ENCODE measurements around the gene ANKRD11. TPM values are rescaled to one million over a fixed set of nuclear protein-coding genes. Genes with fewer than 3 reads are reported as not detected.
A peak's percentile ranks its signal among the peaks of the same experiment; 100 is the strongest.
"Not testable (repeated sequence)": the region's sequence is repeated elsewhere in the genome, so short reads cannot be mapped to it uniquely, and the experiment has no call there.

ANKRD11 gene
- total and polyA plus RNA-seq, 12 donors, result 47.7 to 93.6 (median 66.2) TPM

DNA sequence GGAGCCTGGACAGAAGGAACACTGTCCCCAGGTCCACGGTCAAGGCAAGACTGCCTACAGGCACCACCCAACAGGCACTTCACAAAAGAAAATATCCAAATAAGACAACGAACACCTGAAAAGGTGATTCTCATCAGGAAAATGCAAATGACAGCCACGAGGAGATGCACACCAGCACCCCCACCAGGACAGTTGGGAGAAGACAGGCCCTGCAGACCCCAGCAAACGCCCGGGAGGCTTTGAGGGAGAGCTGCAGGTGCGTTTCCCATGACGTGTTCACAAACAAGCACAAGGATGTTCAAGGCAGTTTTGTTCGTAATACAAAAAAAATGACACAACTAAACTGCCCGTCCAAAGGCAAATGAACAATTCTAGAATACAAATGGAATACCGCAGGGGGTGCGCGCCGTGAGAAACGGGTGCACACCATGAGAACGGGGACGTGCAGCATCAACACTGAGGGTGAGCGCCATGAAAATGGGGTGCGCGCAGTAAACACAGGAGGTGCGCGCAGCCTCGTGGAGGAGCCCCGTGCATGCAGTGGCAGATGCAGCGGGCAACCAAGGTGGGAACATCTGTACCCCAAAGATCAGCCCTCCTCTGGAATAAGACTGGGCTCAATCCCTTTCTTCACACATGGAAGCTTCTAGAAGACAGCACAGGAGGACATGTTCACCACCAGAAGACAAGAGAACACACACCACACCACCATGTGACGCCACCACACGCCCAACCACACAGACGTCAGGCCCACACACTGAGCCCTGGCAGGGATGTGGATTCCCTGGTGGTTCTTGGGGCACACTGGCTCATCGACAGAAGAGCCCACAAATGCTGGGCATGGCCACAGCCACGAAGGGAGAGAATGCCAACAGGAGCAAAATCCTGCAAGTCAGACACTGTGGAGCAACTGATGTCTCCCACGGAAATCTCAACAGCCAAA lies 181.7 kb downstream of the ANKRD11 start:
- no peak for ATAC-seq
- H3K4me3 ChIP-seq, result no peak overlapping the region
- H3K27ac ChIP-seq, result no peak overlapping the region
- H3K27me3 ChIP-seq, result no peaks in the 10 kb centered on the region
- intact Hi-C loops (cut with DNase I), result no loop called here
- no peak for DNase-seq
- peaks cover 0 to 63% (median 20%) of the 10 kb centered on the region in 9 donors for H3K36me3 ChIP-seq
- WGBS, 2 donors, result 85% methylated on average over 30 of the region's 30 CpGs
- H3K9me3 ChIP-seq, result no peaks in the 10 kb centered on the region
- TF ChIP-seq, protein P1, sequence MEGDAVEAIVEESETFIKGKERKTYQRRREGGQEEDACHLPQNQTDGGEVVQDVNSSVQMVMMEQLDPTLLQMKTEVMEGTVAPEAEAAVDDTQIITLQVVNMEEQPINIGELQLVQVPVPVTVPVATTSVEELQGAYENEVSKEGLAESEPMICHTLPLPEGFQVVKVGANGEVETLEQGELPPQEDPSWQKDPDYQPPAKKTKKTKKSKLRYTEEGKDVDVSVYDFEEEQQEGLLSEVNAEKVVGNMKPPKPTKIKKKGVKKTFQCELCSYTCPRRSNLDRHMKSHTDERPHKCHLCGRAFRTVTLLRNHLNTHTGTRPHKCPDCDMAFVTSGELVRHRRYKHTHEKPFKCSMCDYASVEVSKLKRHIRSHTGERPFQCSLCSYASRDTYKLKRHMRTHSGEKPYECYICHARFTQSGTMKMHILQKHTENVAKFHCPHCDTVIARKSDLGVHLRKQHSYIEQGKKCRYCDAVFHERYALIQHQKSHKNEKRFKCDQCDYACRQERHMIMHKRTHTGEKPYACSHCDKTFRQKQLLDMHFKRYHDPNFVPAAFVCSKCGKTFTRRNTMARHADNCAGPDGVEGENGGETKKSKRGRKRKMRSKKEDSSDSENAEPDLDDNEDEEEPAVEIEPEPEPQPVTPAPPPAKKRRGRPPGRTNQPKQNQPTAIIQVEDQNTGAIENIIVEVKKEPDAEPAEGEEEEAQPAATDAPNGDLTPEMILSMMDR (IDR thresholded peaks at IDR 0.05), result peak in 8 of 9 donors; percentile 23 to 56 (median 40)
- peaks cover 5 to 35% (median 10%) of the 10 kb centered on the region in 9 donors for H3K4me1 ChIP-seq

DNA sequence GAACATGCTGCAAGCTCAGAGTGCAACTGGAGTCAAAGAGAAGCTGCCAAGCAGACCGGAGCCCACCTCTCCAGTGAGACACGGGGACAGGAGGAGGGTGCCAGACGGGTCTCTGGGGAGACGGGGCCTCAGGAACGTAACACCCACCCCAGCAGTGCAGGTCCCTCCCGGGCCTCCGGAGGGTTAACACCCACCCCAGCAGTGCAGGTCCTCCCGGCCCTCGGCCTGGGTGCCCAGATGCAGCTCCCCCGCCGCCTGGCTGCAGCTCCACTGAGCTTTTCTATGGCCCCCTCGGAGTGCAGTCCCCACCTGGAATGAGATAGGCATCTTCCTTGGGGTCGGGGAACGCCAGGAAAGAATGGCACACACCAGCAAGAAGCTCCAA lies 182.9 kb downstream of the ANKRD11 start:
- Histone ChIP-seq H3K27me3 (no peaks in the 10 kb centered on the region), H3K4me1 (peaks cover 4 to 33% (median 11%) of the 10 kb centered on the region in 9 donors), H3K36me3 (peaks cover 0 to 61% (median 19%) of the 10 kb centered on the region in 9 donors), H3K4me3 (no peak overlapping the region), H3K9me3 (no peaks in the 10 kb centered on the region), H3K27ac (no peak overlapping the region)
- DNase-seq (no peak), ATAC-seq (no peak)
- 93 to 96% methylated on average over 14 of the region's 14 CpGs for WGBS, 2 donors
- TF ChIP-seq, protein P1 (IDR thresholded peaks at IDR 0.05), result no peak
- intact Hi-C loops (cut with DNase I), result no loop called here

DNA sequence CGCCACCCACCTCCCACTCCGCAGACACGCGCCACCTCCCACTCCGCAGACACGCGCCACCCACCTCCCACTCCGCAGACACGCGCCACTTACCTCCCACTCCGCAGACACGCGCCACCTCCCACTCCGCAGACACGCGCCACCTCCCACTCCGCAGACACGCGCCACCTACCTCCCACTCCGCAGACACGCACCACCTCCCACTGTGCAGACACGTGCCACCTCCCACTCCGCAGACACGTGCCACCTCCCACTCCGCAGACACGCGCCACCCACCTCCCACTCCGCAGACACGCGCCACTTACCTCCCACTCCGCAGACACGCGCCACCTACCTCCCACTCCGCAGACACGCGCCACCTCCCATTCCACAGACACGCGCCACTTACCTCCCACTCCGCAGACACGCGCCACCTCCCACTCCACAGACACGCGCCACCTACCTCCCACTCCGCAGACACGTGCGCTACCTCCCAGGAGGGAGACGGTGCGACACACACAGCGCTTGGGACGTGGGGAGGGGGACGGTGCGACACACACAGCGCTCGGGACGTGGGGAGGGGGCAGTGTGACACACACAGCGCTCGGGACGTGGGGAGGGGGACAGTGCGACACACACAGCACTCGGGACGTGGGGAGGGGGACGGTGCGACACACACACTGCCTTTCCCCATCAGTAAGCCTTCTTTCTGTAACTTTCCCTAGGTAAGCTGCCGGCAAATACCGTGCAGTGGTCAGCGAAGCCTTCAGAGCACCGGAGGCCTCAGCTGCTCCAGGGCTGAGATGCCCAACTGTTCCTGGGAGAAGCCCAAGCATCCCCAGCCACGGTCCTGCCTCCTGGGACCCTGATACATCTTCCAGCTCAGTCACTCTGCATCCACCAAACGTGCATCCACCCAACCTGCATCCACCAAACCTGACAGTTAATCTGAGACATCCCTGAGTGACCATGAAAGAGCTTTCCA lies 183.6 kb downstream of the ANKRD11 start:
- H3K4me1 ChIP-seq, result peaks cover 8 to 34% (median 17%) of the 10 kb centered on the region in 9 donors
- ATAC-seq; H3K9me3 ChIP-seq; intact Hi-C loops (cut with DNase I); H3K4me3 ChIP-seq; H3K27ac ChIP-seq; H3K27me3 ChIP-seq; DNase-seq: not testable (repeated sequence)
- 97% methylated on average over 48 to 52 of the region's 69 CpGs for WGBS, 2 donors
- H3K36me3 ChIP-seq, result peaks cover 0 to 54% (median 12%) of the 10 kb centered on the region in 9 donors

DNA sequence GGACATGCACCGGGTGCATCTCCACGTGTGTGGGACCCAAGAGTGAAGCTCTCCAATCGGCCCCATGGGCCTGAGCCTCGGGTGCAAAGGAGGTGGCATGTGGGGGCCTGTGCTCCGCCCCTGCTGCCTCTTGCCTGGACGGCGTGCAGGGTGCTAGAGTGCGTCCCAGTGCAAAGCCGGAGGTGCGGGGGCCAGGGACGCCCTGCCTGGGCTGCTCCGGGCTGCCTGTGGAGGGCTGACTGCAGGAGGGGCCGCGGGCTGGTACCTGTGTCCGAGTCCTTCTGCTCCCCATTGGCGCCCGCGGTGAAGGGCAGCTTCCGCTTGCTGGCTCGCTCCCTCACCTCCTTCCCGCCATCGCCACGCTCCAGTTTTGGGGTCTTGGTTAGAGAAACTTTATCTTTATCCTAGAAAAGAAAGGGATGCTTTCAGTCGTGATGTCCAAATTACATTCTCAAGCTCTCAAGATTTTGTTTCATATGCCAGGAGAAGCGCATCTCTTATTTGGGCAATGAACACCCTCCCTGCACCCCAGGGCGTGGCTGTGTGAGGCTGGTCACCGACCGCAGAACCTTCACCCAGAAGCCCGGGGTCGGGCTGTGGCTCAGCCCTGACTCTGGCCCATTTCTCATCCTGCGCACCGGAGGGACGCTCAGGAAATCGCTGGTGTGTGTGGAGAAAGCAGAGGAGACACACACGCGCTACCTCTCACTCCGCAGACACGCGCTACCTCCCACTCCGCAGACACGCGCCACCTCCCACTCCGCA lies 185.2 kb downstream of the ANKRD11 start:
- peaks cover 13 to 50% (median 34%) of the 10 kb centered on the region in 9 donors for H3K4me1 ChIP-seq

More for the DNA sequence above, 185.2 kb downstream of the ANKRD11 start:
- intact Hi-C loops (cut with DNase I), result no loop called here
- DNase-seq, result no peak
- H3K9me3 ChIP-seq, result no peaks in the 10 kb centered on the region
- no peaks in the 10 kb centered on the region for H3K27me3 ChIP-seq
- peaks cover 0 to 47% (median 12%) of the 10 kb centered on the region in 9 donors for H3K36me3 ChIP-seq
- no peak overlapping the region for H3K27ac ChIP-seq
- 88 to 90% methylated on average over 41 to 43 of the region's 43 CpGs for WGBS, 2 donors
- TF ChIP-seq, protein P1 (IDR thresholded peaks at IDR 0.05), result no peak
- no peak for ATAC-seq
- H3K4me3 ChIP-seq, result no peak overlapping the region

Measured in heart right ventricle (tissue), 16 donors.